Upper lobe of left lung (tissue), 6 donors: ENCODE results near the gene ANO2. TPM values are rescaled to one million over a fixed set of nuclear protein-coding genes. Genes with fewer than 3 reads are reported as not detected.

Source experiments
- ATAC-seq, 2 donors: fragments of 200-7000 bp; cut with Tn5 transposase; one replicate each; pipeline ENCODE4 v1.9.1; 2022; ENCODE audit warnings: mild to moderate bottlenecking in 2 of 2, moderate library complexity in 2 of 2; ENCODE audit not compliant: low FRiP score in 2 of 2
- DNase-seq, 2 donors: peaks; one replicate each; pipeline ENCODE4 v3.0.0-alpha.2; 2019 to 2020
- H3K27ac ChIP-seq, 4 donors: fragments of 200-600 bp; sonication (generic); one replicate each; pipeline ENCODE4 v1.5.1; 2016 to 2019
- H3K27me3 ChIP-seq, 4 donors: fragments of 200-600 bp; sonication (generic); one replicate each; pipeline ENCODE4 v1.5.1; 2017 to 2019
- H3K36me3 ChIP-seq, 4 donors: fragments of 200-600 bp; sonication (generic); one replicate each; pipeline ENCODE4 v1.5.1; 2016 to 2019
- H3K4me1 ChIP-seq, 4 donors: fragments of 200-600 bp; sonication (generic); one replicate each; pipeline ENCODE4 v1.5.1; 2018 to 2019
- H3K4me3 ChIP-seq, 4 donors: fragments of 200-600 bp; sonication (generic); one replicate each; pipeline ENCODE4 v1.5.1; 2017 to 2019; ENCODE audit warnings: mild to moderate bottlenecking in 2 of 4, moderate library complexity in 1 of 4
- H3K9me3 ChIP-seq, 4 donors: fragments of 200-600 bp; sonication (generic); one replicate each; pipeline ENCODE4 v1.5.1; 2018 to 2019
- CTCF ChIP-seq, 6 experiments: fragments of 450-650 bp in 4 of 6; fragments of 200-600 bp in 2 of 6; sonication (generic) in 2 of 6; IDR thresholded peaks; one replicate each; pipeline ENCODE4 v1.5.1; 2016 to 2019; ENCODE audit warnings: antibody characterized with exemption in 6 of 6
- EP300 ChIP-seq, 4 donors: sonication (generic); formaldehyde crosslinking; IDR thresholded peaks; one replicate each; pipeline ENCODE4 v1.5.1; 2017; ENCODE audit warnings: antibody characterized with exemption in 4 of 4, control low read depth in 2 of 4
- POLR2A ChIP-seq, 4 donors: fragments of 450-650 bp; IDR thresholded peaks; one replicate each; pipeline ENCODE4 v1.5.1; 2016 to 2017; ENCODE audit warnings: antibody characterized with exemption in 4 of 4, mild to moderate bottlenecking in 2 of 4
- POLR2AphosphoS5 ChIP-seq, 2 donors: sonication (generic); formaldehyde crosslinking; IDR thresholded peaks; one replicate each; pipeline ENCODE4 v1.5.1; 2017; ENCODE audit warnings: antibody characterized with exemption in 2 of 2
- WGBS, 2 donors: methylation state at CpG; one replicate each; pipeline ENCODE4 v1.1.5; 2017 to 2018; 5-methylcytosine and 5-hydroxymethylcytosine counted together
- total RNA-seq, 6 donors: library from RNA; depleted of rRNA in 4 of 6; stranded (reverse); fragments of >200 nt in 4 of 6; gene quantifications; one replicate each; pipeline versions ENCODE4 v1.1.0 to v1.2.1, GENCODE V29; 2016 to 2021
- donor health status: DM: no; HTN: no; CAD: no; lungs with moderate emphysema.
- donor health status: DM: no; HTN: yes; CAD: no; lungs with severe emphysema.

ANO2 gene
- total RNA-seq, 6 donors from 2014 or later: 4.4 to 78.6 (median 17.5) TPM

GRCh38 chr12:5556946-5557673 lies 387.9 kb downstream of the ANO2 start:
- 83 to 84% methylated on average over 6 of the region's 6 CpGs for WGBS, 2 donors
- Histone ChIP-seq H3K27ac (no peak overlapping the region), H3K27me3 (no peaks in the 10 kb centered on the region), H3K9me3 (no peaks in the 10 kb centered on the region), H3K4me1 (no peaks in the 10 kb centered on the region), H3K4me3 (no peak overlapping the region), H3K36me3 (no peaks in the 10 kb centered on the region)
- TF ChIP-seq EP300 (IDR thresholded peaks at IDR 0.05) (no peak), CTCF (IDR thresholded peaks at IDR 0.05) (no peak)
- ATAC-seq: no peak
- DNase-seq: no peak

GRCh38 chr12:5556033-5556614 lies 388.9 kb downstream of the ANO2 start:
- H3K9me3 ChIP-seq: no peaks in the 10 kb centered on the region
- no peaks in the 10 kb centered on the region for H3K36me3 ChIP-seq
- WGBS, 2 donors: 93% methylated on average over 13 of the region's 13 CpGs
- no peak overlapping the region for H3K27ac ChIP-seq
- TF ChIP-seq CTCF (IDR thresholded peaks at IDR 0.05) (no peak), POLR2AphosphoS5 (IDR thresholded peaks at IDR 0.05) (no peak)
- no peaks in the 10 kb centered on the region for H3K4me1 ChIP-seq
- no peak overlapping the region for H3K4me3 ChIP-seq
- ATAC-seq: no peak
- DNase-seq: no peak
- H3K27me3 ChIP-seq: no peaks in the 10 kb centered on the region

GRCh38 chr12:5554711-5555110 lies 390.3 kb downstream of the ANO2 start:
- ATAC-seq: no peak
- Histone ChIP-seq H3K36me3 (no peaks in the 10 kb centered on the region), H3K27me3 (no peaks in the 10 kb centered on the region), H3K27ac (no peak overlapping the region), H3K4me3 (no peak overlapping the region), H3K9me3 (no peaks in the 10 kb centered on the region), H3K4me1 (no peaks in the 10 kb centered on the region)
- TF ChIP-seq EP300 (IDR thresholded peaks at IDR 0.05) (no peak), POLR2AphosphoS5 (IDR thresholded peaks at IDR 0.05) (no peak), CTCF (IDR thresholded peaks at IDR 0.05) (no peak), POLR2A (IDR thresholded peaks at IDR 0.05) (no peak)
- 63 to 76% methylated on average over 4 of the region's 4 CpGs for WGBS, 2 donors
- no peak for DNase-seq

- 82 to 83% methylated on average over 5 of the region's 5 CpGs for WGBS, 2 donors
- Histone ChIP-seq H3K27ac (no peak overlapping the region), H3K4me3 (no peak overlapping the region), H3K9me3 (peaks cover 0 to 8% (median 2%) of the 10 kb centered on the region in 4 donors), H3K36me3 (no peaks in the 10 kb centered on the region), H3K4me1 (no peaks in the 10 kb centered on the region), H3K27me3 (no peaks in the 10 kb centered on the region)
- ATAC-seq: peak in 1 of 2 donors; percentile 23
- DNase-seq: no peak
- TF ChIP-seq CTCF (IDR thresholded peaks at IDR 0.05): no peak
- no peak for TF ChIP-seq POLR2A (IDR thresholded peaks at IDR 0.05)
- no peak for TF ChIP-seq POLR2AphosphoS5 (IDR thresholded peaks at IDR 0.05)
- no peak for TF ChIP-seq EP300 (IDR thresholded peaks at IDR 0.05)
These were observed 396.0 kb downstream of the ANO2 start for GRCh38 chr12:5549011-5549410.
